Stromal cell of bone marrow (primary cell): ENCODE measurements around the gene GNAT2.

ENCODE experiments used
- DNase-seq: peaks from one replicate; pipeline ENCODE4 v3.0.0-alpha.2; 2012; ENCODE audit warnings: low read depth

GNAT2 gene

GRCh38 chr1:109557520-109557919 lies 61.9 kb downstream of the GNAT2 start:
- no peak for DNase-seq

- DNase-seq, result no peak
These were observed 62.9 kb downstream of the GNAT2 start for GRCh38 chr1:109556563-109556962.
